Vagina (tissue), 2 donors: ENCODE data around the gene ZBTB42.

Experiments used
- POLR2A ChIP-seq, 2 donors: fragments of 450-650 bp; IDR thresholded peaks; one replicate each; pipeline ENCODE4 v1.6.1; 2017; ENCODE audit warnings: antibody characterized with exemption in 2 of 2, mild to moderate bottlenecking in 2 of 2, moderate library complexity in 2 of 2
- POLR2AphosphoS5 ChIP-seq, 2 donors: sonication (generic); formaldehyde crosslinking; IDR thresholded peaks; one replicate each; pipeline ENCODE4 v1.9.0; 2017; ENCODE audit warnings: antibody characterized with exemption in 2 of 2, mild to moderate bottlenecking in 2 of 2, low read depth in 1 of 2; ENCODE audit not compliant: insufficient read depth in 1 of 2

GRCh38 chr14:104789752-104790743, 10.9 kb upstream of the ZBTB42 start:
- no peak for TF ChIP-seq POLR2A (IDR thresholded peaks at IDR 0.05)
- TF ChIP-seq POLR2AphosphoS5 (IDR thresholded peaks at IDR 0.05; ENCODE audit: insufficient read depth in 1 of 2, low read depth in 1 of 2), result no peak
